Measurements from ENCODE around the gene NAPA.

- no peak for TF ChIP-seq CTCF (IDR thresholded peaks at IDR 0.05)
- no peak for TF ChIP-seq POLR2AphosphoS5 (IDR thresholded peaks at IDR 0.05)
Observed at GRCh38 chr19:47518854-47519253, 4.0 kb upstream of the NAPA start.

All from breast epithelium (tissue), 3 donors.